ENCODE measurements around the gene ELOVL5.
"Not testable (repeated sequence)": the region's sequence is repeated elsewhere in the genome, so short reads cannot be mapped to it uniquely, and the experiment has no call there.

ELOVL5 gene, protein sequence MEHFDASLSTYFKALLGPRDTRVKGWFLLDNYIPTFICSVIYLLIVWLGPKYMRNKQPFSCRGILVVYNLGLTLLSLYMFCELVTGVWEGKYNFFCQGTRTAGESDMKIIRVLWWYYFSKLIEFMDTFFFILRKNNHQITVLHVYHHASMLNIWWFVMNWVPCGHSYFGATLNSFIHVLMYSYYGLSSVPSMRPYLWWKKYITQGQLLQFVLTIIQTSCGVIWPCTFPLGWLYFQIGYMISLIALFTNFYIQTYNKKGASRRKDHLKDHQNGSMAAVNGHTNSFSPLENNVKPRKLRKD

DNA sequence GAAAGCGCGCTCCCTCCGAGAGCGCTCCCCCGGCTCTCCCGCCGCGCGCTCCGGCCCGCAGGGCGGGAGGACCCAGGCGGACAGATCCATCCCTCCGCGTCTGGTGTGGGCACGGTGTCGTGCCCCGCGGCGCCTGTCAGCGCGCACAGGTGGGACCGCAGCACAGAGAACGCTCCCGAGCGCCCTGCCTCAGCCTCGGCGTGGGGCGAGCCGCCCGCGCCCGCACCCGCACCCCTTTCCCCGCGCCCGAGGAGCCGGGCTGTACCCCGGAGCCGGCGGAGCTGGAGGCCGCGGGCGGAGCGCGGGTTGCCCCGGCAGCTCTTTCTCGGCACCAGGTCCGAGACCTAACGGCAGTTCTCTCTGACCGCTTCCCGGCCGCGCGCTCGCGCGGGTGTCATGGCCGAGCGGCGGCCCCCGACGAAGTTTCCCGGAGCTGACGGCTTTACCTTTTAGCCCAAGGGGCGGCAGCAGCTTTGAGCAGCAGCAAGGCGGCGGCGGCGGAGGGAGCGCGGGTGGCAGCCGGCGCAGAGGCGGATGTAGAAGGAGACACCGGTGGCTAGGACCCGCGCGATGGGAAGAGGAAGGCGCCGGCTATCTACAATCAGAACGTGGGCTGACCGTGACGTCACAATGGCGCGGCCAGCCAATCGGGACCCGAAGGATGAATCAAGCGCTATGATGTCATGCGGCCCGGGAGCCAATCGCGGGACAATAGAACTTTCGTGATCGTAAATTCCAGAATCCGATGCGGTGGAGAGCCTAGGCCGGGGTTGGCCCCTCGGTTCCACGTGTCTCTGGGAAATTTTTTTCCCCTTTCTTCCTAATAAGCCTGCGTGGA is at the start of gene ELOVL5:
ELOVL5 (minus strand) TSS at position 580 of the 838 bp plus-strand sequence. CDS start 53,251 bp downstream, outside the sequence.
- TF ChIP-seq, protein P1, sequence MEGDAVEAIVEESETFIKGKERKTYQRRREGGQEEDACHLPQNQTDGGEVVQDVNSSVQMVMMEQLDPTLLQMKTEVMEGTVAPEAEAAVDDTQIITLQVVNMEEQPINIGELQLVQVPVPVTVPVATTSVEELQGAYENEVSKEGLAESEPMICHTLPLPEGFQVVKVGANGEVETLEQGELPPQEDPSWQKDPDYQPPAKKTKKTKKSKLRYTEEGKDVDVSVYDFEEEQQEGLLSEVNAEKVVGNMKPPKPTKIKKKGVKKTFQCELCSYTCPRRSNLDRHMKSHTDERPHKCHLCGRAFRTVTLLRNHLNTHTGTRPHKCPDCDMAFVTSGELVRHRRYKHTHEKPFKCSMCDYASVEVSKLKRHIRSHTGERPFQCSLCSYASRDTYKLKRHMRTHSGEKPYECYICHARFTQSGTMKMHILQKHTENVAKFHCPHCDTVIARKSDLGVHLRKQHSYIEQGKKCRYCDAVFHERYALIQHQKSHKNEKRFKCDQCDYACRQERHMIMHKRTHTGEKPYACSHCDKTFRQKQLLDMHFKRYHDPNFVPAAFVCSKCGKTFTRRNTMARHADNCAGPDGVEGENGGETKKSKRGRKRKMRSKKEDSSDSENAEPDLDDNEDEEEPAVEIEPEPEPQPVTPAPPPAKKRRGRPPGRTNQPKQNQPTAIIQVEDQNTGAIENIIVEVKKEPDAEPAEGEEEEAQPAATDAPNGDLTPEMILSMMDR (IDR thresholded peaks at IDR 0.05; ENCODE audit: low read depth, low read length, missing control alignments): no peak
- H3K4me3 ChIP-seq (replicated peaks; ENCODE audit: low read depth, low read length): peak within 1 kb of the TSS; percentile 76
- DNase-seq (ENCODE audit: extremely low read depth, low read depth): peak; percentile 91

DNA sequence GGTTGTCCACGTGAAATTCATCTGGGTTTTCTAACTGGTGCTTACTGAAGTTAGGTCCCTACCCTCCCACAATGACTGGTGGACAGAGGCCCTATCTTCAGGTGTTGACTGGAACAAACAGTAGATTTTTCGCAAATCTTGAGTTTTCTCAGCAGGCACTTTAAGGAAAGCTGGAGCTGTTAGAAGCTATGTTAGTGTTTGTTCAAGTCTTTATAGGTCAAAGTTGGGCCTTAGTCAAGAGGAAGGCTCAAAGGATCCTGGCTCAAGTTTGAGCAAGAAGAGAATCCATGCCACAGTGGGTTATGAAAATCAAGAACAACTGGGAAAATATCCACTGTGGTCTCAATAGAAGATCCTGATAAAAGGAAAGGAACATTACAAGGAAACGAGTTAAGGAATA is 48.5 kb upstream of the ELOVL5 start:
- no peak overlapping the region for H3K4me3 ChIP-seq (replicated peaks; ENCODE audit: low read depth, low read length)
- TF ChIP-seq, protein P1 (IDR thresholded peaks at IDR 0.05; ENCODE audit: low read depth, low read length, missing control alignments): no peak
- no peak for DNase-seq (ENCODE audit: extremely low read depth, low read depth)

- DNase-seq (ENCODE audit: extremely low read depth, low read depth): no peak
- no peak overlapping the region for H3K4me3 ChIP-seq (replicated peaks; ENCODE audit: low read depth, low read length)
- TF ChIP-seq, protein P1 (IDR thresholded peaks at IDR 0.05; ENCODE audit: low read depth, low read length, missing control alignments): no peak
Observed at GRCh38 chr6:53395986-53396385, 47.2 kb upstream of the ELOVL5 start.

GRCh38 chr6:53394704-53395103 is 46.0 kb upstream of the ELOVL5 start:
- H3K4me3 ChIP-seq (replicated peaks; ENCODE audit: low read depth, low read length): no peak overlapping the region
- no peak for DNase-seq (ENCODE audit: extremely low read depth, low read depth)
- TF ChIP-seq, protein P1 (IDR thresholded peaks at IDR 0.05; ENCODE audit: low read depth, low read length, missing control alignments): no peak

- H3K4me3 ChIP-seq (replicated peaks; ENCODE audit: low read depth, low read length): no peak overlapping the region
- TF ChIP-seq, protein P1 (IDR thresholded peaks at IDR 0.05; ENCODE audit: low read depth, low read length, missing control alignments): no peak
- no peak for DNase-seq (ENCODE audit: extremely low read depth, low read depth)
Observed at GRCh38 chr6:53391170-53391569, 42.4 kb upstream of the ELOVL5 start.

GRCh38 chr6:53390010-53390409 is 41.3 kb upstream of the ELOVL5 start:
- TF ChIP-seq, protein P1 (IDR thresholded peaks at IDR 0.05; ENCODE audit: low read depth, low read length, missing control alignments): no peak
- no peak overlapping the region for H3K4me3 ChIP-seq (replicated peaks; ENCODE audit: low read depth, low read length)
- DNase-seq (ENCODE audit: extremely low read depth, low read depth): no peak

DNA sequence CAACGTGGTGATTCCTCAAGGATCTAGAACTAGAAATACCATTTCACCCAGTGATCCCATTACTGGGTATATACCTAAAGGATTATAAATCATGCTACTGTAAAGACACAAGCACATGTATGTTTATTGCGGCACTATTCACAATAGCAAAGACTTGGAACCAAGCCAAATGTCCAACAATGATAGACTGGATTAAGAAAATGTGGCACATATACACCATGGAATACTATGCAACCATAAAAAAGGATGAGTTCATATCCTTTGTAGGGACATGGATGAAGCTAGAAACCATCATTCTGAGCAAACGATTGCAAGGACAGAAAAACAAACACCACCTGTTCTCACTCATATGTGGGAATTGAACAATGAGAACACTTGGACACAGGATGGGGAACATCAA is 39.9 kb upstream of the ELOVL5 start:
- DNase-seq (ENCODE audit: extremely low read depth, low read depth); H3K4me3 ChIP-seq (replicated peaks; ENCODE audit: low read depth, low read length): not testable (repeated sequence)
